Lower lobe of right lung (tissue), 2 donors: Measurements from ENCODE around the gene ZC3H7B. TPM values are rescaled to one million over a fixed set of nuclear protein-coding genes. Genes with fewer than 3 reads are reported as not detected.

Source experiments
- ATAC-seq, 2 donors: fragments of 200-7000 bp; cut with Tn5 transposase; one replicate each; pipeline ENCODE4 v1.9.1; 2020 to 2022; ENCODE audit warnings: mild to moderate bottlenecking in 2 of 2, moderate library complexity in 2 of 2
- DNase-seq: peaks from one replicate; pipeline ENCODE4 v3.0.0-alpha.2; 2020
- H3K27ac ChIP-seq: fragments of 200-600 bp; one replicate; pipeline ENCODE4 v1.8.0; 2022
- H3K27me3 ChIP-seq: fragments of 200-600 bp; one replicate; pipeline ENCODE4 v1.8.0; 2022; ENCODE audit warnings: low read depth
- H3K36me3 ChIP-seq: fragments of 200-600 bp; one replicate; pipeline ENCODE4 v1.8.0; 2022; ENCODE audit warnings: mild to moderate bottlenecking
- H3K4me1 ChIP-seq: fragments of 200-600 bp; one replicate; pipeline ENCODE4 v1.8.0; 2022
- H3K4me3 ChIP-seq: fragments of 200-600 bp; one replicate; pipeline ENCODE4 v1.8.0; 2022; ENCODE audit warnings: mild to moderate bottlenecking
- H3K9me3 ChIP-seq: fragments of 200-600 bp; one replicate; pipeline ENCODE4 v1.8.0; 2022
- intact Hi-C: fragments of 100-400 bp; cut with DNase I; formaldehyde crosslinking; loops from one replicate; pipeline ENCODE4 v1.11.0; 2022
- total RNA-seq: library from RNA; stranded (reverse); fragmentation: NEBNext Ultra II Directional; extraction: Animal tissue kit (Norgen Biotek cat#: 25700); gene quantifications from one replicate; pipeline ENCODE4 v1.2.1, GENCODE V29; 2021
- TF ChIP-seq, protein P1 (sequence below): fragments of 200-600 bp; IDR thresholded peaks from one replicate; pipeline ENCODE4 v1.8.0; 2022; ENCODE audit warnings: antibody characterized with exemption, mild to moderate bottlenecking
- donor health status: DM: no; HTN: yes; CAD: no; lungs with severe emphysema.

ZC3H7B gene
- total RNA-seq, 1 donor from 2014 or later, result 63.1 TPM

GRCh38 chr22:41352058-41352457 is 50.7 kb downstream of the ZC3H7B start:
- no peaks in the 10 kb centered on the region for H3K9me3 ChIP-seq
- DNase-seq, result no peak
- H3K4me3 ChIP-seq, result no peak overlapping the region
- intact Hi-C loops, result no loop called here
- H3K27ac ChIP-seq, result no peak overlapping the region
- H3K27me3 ChIP-seq, result no peaks in the 10 kb centered on the region
- no peak for ATAC-seq
- peaks cover 100% of the 10 kb centered on the region for H3K36me3 ChIP-seq
- TF ChIP-seq, protein P1, sequence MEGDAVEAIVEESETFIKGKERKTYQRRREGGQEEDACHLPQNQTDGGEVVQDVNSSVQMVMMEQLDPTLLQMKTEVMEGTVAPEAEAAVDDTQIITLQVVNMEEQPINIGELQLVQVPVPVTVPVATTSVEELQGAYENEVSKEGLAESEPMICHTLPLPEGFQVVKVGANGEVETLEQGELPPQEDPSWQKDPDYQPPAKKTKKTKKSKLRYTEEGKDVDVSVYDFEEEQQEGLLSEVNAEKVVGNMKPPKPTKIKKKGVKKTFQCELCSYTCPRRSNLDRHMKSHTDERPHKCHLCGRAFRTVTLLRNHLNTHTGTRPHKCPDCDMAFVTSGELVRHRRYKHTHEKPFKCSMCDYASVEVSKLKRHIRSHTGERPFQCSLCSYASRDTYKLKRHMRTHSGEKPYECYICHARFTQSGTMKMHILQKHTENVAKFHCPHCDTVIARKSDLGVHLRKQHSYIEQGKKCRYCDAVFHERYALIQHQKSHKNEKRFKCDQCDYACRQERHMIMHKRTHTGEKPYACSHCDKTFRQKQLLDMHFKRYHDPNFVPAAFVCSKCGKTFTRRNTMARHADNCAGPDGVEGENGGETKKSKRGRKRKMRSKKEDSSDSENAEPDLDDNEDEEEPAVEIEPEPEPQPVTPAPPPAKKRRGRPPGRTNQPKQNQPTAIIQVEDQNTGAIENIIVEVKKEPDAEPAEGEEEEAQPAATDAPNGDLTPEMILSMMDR, result no peak
- H3K4me1 ChIP-seq, result no peaks in the 10 kb centered on the region

DNA sequence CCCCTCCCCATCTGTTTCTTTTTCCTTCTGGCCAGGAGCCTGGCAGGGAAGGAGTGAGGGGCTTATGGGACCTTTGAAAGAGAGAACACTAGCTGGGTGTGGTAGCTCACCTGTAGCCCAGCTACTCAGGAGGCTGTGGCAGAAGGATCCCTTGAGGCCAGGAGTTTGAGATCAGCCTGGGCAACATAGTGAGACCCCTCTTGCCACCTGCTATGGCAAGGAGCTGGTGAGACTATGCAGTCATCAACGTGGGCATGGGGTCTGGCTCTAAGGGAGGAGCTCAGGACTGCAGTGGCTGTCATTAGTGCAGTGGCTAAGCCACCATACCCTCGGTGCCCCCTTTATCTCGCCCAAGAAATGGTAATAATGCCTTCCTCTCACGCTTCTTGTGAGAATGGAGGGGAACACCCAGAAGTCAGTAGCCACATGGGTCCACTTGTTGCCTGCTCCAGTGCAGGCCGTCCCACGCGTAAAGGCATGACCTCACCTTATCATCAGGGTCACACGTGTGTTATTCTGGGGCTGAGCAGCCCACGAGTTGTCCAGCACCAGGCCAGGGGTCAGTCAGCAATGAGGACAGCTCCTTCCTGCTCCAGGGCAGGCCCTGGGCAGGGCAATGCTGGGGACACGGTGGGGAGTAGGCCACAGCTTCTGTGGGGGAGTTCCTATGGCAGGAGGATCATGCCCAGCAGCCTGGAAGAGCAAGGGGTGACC is 52.7 kb downstream of the ZC3H7B start:
- H3K4me1 ChIP-seq, result no peaks in the 10 kb centered on the region
- H3K36me3 ChIP-seq, result peaks cover 100% of the 10 kb centered on the region
- intact Hi-C loops, result no loop called here
- H3K4me3 ChIP-seq, result no peak overlapping the region
- no peaks in the 10 kb centered on the region for H3K27me3 ChIP-seq
- TF ChIP-seq, protein P1, result no peak
- DNase-seq (no peak), ATAC-seq (no peak)
- H3K27ac ChIP-seq, result no peak overlapping the region
- no peaks in the 10 kb centered on the region for H3K9me3 ChIP-seq

GRCh38 chr22:41354979-41355378 is 53.7 kb downstream of the ZC3H7B start:
- intact Hi-C loops, result no loop called here
- DNase-seq (no peak), ATAC-seq (no peak)

DNA sequence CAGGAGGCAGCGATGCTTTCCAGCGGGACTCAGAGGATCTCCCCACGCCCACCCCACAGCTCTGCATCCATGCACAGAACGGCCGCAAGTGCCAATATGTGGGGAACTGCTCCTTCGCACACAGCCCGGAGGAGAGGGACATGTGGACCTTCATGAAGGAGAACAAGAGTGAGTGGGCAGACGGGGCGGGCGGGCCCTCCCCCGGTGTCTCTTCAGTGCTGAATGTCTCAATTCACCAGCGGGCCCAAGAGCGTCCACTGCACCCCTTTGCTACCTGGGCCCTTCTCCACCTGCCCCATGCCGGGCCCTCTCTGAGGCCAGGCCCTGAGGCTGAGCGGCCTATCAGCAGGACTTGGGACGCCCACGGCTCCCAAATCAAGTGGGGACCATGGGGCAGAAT is 54.6 kb downstream of the ZC3H7B start:
- H3K27ac ChIP-seq, result no peak overlapping the region
- ATAC-seq (no peak), DNase-seq (no peak)
- H3K27me3 ChIP-seq, result no peaks in the 10 kb centered on the region
- no peaks in the 10 kb centered on the region for H3K9me3 ChIP-seq
- no peaks in the 10 kb centered on the region for H3K4me1 ChIP-seq
- peaks cover 82% of the 10 kb centered on the region for H3K36me3 ChIP-seq
- H3K4me3 ChIP-seq, result no peak overlapping the region
- intact Hi-C loops, result no loop called here
- TF ChIP-seq, protein P1, result no peak

More at GRCh38 chr22:41354979-41355378, 53.7 kb downstream of the ZC3H7B start:
- Histone ChIP-seq H3K27me3 (no peaks in the 10 kb centered on the region), H3K9me3 (no peaks in the 10 kb centered on the region), H3K4me3 (no peak overlapping the region), H3K27ac (no peak overlapping the region), H3K4me1 (no peaks in the 10 kb centered on the region), H3K36me3 (peaks cover 91% of the 10 kb centered on the region)
- TF ChIP-seq, protein P1, result no peak

DNA sequence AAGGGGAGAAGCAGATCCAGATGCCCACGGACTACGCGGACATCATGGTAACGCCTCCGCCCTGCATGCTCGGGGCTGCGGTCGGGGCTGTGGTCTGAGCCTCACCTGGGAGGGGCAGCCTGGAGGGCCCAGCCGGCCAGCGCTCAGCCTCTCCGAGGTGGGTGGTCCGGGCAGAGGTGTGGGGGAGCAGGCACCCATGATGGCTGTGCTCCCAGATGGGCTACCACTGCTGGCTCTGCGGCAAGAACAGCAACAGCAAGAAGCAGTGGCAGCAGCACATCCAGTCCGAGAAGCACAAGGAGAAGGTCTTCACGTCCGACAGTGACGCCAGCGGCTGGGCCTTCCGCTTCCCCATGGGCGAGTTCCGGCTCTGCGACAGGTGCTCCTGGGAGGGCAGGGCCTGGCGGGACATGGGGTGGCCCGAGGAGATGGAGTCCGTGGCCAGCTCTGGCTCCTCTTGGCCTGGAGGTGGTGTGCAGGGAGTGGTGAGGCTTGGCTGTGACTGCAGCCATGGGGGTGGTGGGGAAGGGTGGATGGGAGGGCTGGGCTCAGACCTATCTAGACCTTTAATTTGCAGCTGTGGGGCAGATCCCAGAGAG is 55.2 kb downstream of the ZC3H7B start:
- intact Hi-C loops, result no loop called here
- DNase-seq (no peak), ATAC-seq (no peak)
- Histone ChIP-seq H3K36me3 (peaks cover 75% of the 10 kb centered on the region), H3K4me1 (no peaks in the 10 kb centered on the region), H3K4me3 (no peak overlapping the region), H3K27me3 (no peaks in the 10 kb centered on the region), H3K9me3 (no peaks in the 10 kb centered on the region), H3K27ac (no peak overlapping the region)
- TF ChIP-seq, protein P1, result no peak
